SK-N-SH (cell line): ENCODE measurements around the gene FIGNL1. TPM values are rescaled to one million over a fixed set of nuclear protein-coding genes. Genes with fewer than 3 reads are reported as not detected.

ENCODE experiments used
- CTCF ChIA-PET: fragments of 300-600, 350-600 bp; formaldehyde crosslinking; extraction: SDS; loops from one replicate; lab custom pipeline; 2021; lab: Yijun Ruan, JAX
- POLR2A ChIA-PET: fragments of 350-600 bp; sonication (Branson Sonifier 250); formaldehyde crosslinking; extraction: SDS; loops from one replicate; lab custom pipeline; 2020; ENCODE audit warnings: antibody characterized with exemption, inconsistent platforms; lab: Yijun Ruan, JAX
- DNase-seq: peaks from one replicate; pipeline ENCODE4 v3.0.0; 2012
- H2AFZ ChIP-seq: fragments of 200-600 bp; sonication (generic); 2 replicates; pipeline ENCODE4 v1.8.1; 2016; ENCODE audit warnings: antibody characterized with exemption, mild to moderate bottlenecking, low read depth
- H3F3A ChIP-seq: fragments of 200-600 bp; sonication (generic); replicated peaks from 2 replicates; pipeline ENCODE3; 2016; ENCODE audit warnings: antibody characterized with exemption, mild to moderate bottlenecking; ENCODE audit not compliant: insufficient read depth
- H3K27ac ChIP-seq, 2 experiments: fragments of 200-500 bp in 1 of 2; fragments of 200-600 bp in 1 of 2; sonication (Bioruptor generic) in 1 of 2; sonication (generic), shearing (Covaris generic) in 1 of 2; 2 replicates each; pipeline versions ENCODE4 v1.5.1 to v1.6.1; 2014 to 2016; ENCODE audit warnings: low read depth in 2 of 2, inconsistent platforms in 1 of 2, low read length in 1 of 2, mild to moderate bottlenecking in 1 of 2, mixed read lengths in 1 of 2
- H3K27me3 ChIP-seq: fragments of 200-600 bp; sonication (generic), shearing (Covaris generic); 2 replicates; pipeline ENCODE4 v1.6.1; 2016; ENCODE audit warnings: mixed run types; ENCODE audit not compliant: insufficient read depth
- H3K36me3 ChIP-seq, 2 experiments: fragments of 200-500 bp in 1 of 2; fragments of 200-600 bp in 1 of 2; sonication (Bioruptor generic) in 1 of 2; sonication (generic) in 1 of 2; replicated peaks in 1 of 2; 2 replicates each; pipeline versions ENCODE3 to v1.5.1; 2014 to 2016; ENCODE audit warnings: low read length in 1 of 2, mild to moderate bottlenecking in 1 of 2; ENCODE audit not compliant: insufficient read depth in 2 of 2, control insufficient read depth in 1 of 2
- H3K4me1 ChIP-seq, 2 experiments: fragments of 200-500 bp in 1 of 2; fragments of 200-600 bp in 1 of 2; sonication (Bioruptor generic) in 1 of 2; sonication (generic), shearing (Covaris generic) in 1 of 2; 2 replicates each; pipeline versions ENCODE4 v1.5.1 to v1.6.1; 2014 to 2016; ENCODE audit warnings: low read depth in 1 of 2, low read length in 1 of 2, mixed run types in 1 of 2; ENCODE audit not compliant: insufficient read depth in 2 of 2, control insufficient read depth in 1 of 2
- H3K4me2 ChIP-seq: fragments of 200-600 bp; sonication (generic), shearing (Covaris generic); 2 replicates; pipeline ENCODE4 v1.6.1; 2017; ENCODE audit warnings: mixed run types
- H3K4me3 ChIP-seq, 2 experiments: fragments of 200-500 bp in 1 of 2; fragments of 200-600 bp in 1 of 2; sonication (Bioruptor generic) in 1 of 2; sonication (generic), shearing (Covaris generic) in 1 of 2; 2 replicates each; pipeline versions ENCODE4 v1.5.1 to v1.8.1; 2014 to 2016; ENCODE audit warnings: low read depth in 2 of 2, inconsistent platforms in 1 of 2, low read length in 1 of 2, mild to moderate bottlenecking in 1 of 2, mixed read lengths in 1 of 2, moderate library complexity in 1 of 2
- H3K79me2 ChIP-seq: fragments of 200-600 bp; sonication (generic); 2 replicates; pipeline ENCODE4 v1.8.1; 2017; ENCODE audit warnings: mild to moderate bottlenecking; ENCODE audit not compliant: insufficient read depth
- H3K9ac ChIP-seq: fragments of 200-600 bp; sonication (generic); 2 replicates; pipeline ENCODE4 v1.6.1; 2017; ENCODE audit warnings: mixed run types
- H3K9me2 ChIP-seq: fragments of 200-600 bp; sonication (generic); 2 replicates; pipeline ENCODE4 v1.6.1; 2017; ENCODE audit warnings: mixed run types
- H3K9me3 ChIP-seq: fragments of 200-600 bp; sonication (generic); 2 replicates; pipeline ENCODE4 v1.6.1; 2017; ENCODE audit warnings: mixed run types, mild to moderate bottlenecking, moderate library complexity
- H4K20me1 ChIP-seq: fragments of 200-600 bp; sonication (generic); 2 replicates; pipeline ENCODE4 v1.6.1; 2017; ENCODE audit warnings: mild to moderate bottlenecking, mixed run types; ENCODE audit not compliant: insufficient read depth
- CHD2 ChIP-seq: fragments of 150-350 bp; IDR thresholded peaks from 2 replicates; pipeline ENCODE4 v1.6.1; 2018; ENCODE audit warnings: low read length; ENCODE audit not compliant: partially characterized antibody
- ELF1 ChIP-seq: IDR thresholded peaks from 2 replicates; pipeline ENCODE4 v1.4.0; 2012
- EZH2phosphoT487 ChIP-seq: fragments of 200-600 bp; sonication (generic); IDR thresholded peaks from 2 replicates; pipeline ENCODE4 v1.6.1; 2017; ENCODE audit warnings: low read depth, mixed run types, mild to moderate bottlenecking, antibody characterized with exemption, moderate library complexity, borderline replicate concordance
- POLR2AphosphoS5 ChIP-seq: IDR thresholded peaks from 2 replicates; pipeline ENCODE4 v1.6.1; 2012; ENCODE audit warnings: low read depth, low read length
- RCOR1 ChIP-seq: fragments of 150-350 bp; IDR thresholded peaks from 2 replicates; pipeline ENCODE4 v1.6.1; 2017; ENCODE audit warnings: antibody characterized with exemption, low read length
- SIN3A ChIP-seq: IDR thresholded peaks from 2 replicates; pipeline ENCODE4 v1.6.1; 2012; ENCODE audit warnings: low read depth, mild to moderate bottlenecking, low read length, moderate library complexity, borderline replicate concordance
- TCF12 ChIP-seq: IDR thresholded peaks from 2 replicates; pipeline ENCODE4 v1.4.0; 2012
- YY1 ChIP-seq: IDR thresholded peaks from 2 replicates; pipeline ENCODE4 v1.4.0; 2012; ENCODE audit warnings: low read depth, mild to moderate bottlenecking
- WGBS: methylation state at CpG from one replicate; pipeline ENCODE4 v1.1.6; 2017; ENCODE audit warnings: low lambda C conversion rate; 5-methylcytosine and 5-hydroxymethylcytosine counted together
- polyA plus RNA-seq, 3 experiments: library from polyadenylated mRNA; depleted of rRNA; stranded (reverse); fragments of >200 nt; gene quantifications; 2 replicates each; pipeline ENCODE4 v1.2.3, GENCODE V29; 2012
- small RNA-seq, 7 experiments: library from RNA; depleted of rRNA; stranded (forward); fragments of <200 nt; gene quantifications; one replicate each; pipeline ENCODE3, GENCODE V24; 2012
- TF ChIP-seq, protein P1 (sequence below): IDR thresholded peaks from 2 replicates; pipeline ENCODE4 v1.4.0; 2012; ENCODE audit warnings: low read depth, borderline replicate concordance
- TF ChIP-seq, protein P2 (sequence below): fragments of 150-350 bp; IDR thresholded peaks from 2 replicates; pipeline ENCODE4 v1.6.1; 2017; ENCODE audit warnings: antibody characterized with exemption, low read length, low read depth, borderline replicate concordance

FIGNL1 gene
- polyA plus RNA-seq, 1 of the 3 experiments (the other 2 are of a cell fraction), result 6.7 TPM

DNA sequence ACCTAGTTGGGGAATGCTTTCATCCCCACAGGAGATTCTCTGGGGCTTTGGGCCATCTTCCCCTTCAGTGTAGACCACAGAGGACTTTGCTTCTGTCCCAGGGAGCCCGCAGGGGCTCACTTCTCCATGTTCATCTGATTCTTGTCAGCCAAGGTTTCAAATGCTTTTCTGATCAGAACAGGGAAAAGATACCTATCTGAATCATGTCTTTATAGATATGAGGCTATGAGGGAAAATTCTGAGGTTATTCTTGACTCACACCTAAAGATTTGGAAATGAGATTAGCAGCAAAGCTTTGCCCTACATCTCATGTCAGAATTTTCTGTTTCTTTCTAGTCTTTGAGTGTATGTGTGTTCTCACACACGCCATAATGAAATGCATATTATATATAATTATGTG lies 53.3 kb downstream of the FIGNL1 start (continued):
- TF ChIP-seq, protein P1, sequence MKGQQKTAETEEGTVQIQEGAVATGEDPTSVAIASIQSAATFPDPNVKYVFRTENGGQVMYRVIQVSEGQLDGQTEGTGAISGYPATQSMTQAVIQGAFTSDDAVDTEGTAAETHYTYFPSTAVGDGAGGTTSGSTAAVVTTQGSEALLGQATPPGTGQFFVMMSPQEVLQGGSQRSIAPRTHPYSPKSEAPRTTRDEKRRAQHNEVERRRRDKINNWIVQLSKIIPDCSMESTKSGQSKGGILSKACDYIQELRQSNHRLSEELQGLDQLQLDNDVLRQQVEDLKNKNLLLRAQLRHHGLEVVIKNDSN, result no peak
- TF ChIP-seq TCF12, result no peak
- no peak for TF ChIP-seq YY1
- TF ChIP-seq, protein P2, sequence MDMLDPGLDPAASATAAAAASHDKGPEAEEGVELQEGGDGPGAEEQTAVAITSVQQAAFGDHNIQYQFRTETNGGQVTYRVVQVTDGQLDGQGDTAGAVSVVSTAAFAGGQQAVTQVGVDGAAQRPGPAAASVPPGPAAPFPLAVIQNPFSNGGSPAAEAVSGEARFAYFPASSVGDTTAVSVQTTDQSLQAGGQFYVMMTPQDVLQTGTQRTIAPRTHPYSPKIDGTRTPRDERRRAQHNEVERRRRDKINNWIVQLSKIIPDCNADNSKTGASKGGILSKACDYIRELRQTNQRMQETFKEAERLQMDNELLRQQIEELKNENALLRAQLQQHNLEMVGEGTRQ, result no peak
- TF ChIP-seq EZH2phosphoT487, result no peak
- TF ChIP-seq, all 33 proteins: peak for 0

DNA sequence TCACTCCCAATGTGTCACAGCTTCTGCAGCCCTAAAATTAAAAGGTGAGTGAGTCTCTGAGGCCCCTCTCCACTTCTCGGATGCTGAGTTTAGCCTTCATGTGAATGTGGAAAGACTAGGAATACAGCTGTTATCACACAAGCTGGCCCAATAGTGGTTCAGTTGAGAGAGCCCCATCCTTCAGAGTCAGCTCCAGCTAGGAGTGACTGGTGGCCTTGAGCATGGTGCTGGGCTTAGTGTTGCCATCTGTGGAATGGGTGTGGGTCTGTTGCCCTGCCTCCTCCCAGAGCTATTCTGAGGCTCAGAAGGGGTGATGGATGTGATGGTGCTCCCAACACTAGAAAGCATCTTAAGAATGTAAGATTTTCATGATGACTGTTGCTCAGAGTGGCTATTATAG lies 55.8 kb downstream of the FIGNL1 start:
- ChIA-PET POLR2A (no interaction called here), CTCF (interaction anchor here (1.2 kb wide), 1 partner anchor 24 kb away, joined by 5 read pairs; no protein-coding TSS in a partner anchor)
- H3K79me2 ChIP-seq, result no peaks in the 10 kb centered on the region

More for the DNA sequence above, 55.8 kb downstream of the FIGNL1 start:
- Histone ChIP-seq H2AFZ (no peak overlapping the region), H3K4me1 (peaks cover 0 to 1% of the 10 kb centered on the region in 2 experiments; a peak in 1 of 4 replicates), H3K9ac (no peak overlapping the region), H3F3A (no peaks in the 10 kb centered on the region), H3K9me2 (no peaks in the 10 kb centered on the region), H3K4me3 (no peak overlapping the region), H4K20me1 (no peaks in the 10 kb centered on the region), H3K36me3 (no peaks in the 10 kb centered on the region), H3K9me3 (no peaks in the 10 kb centered on the region), H3K4me2 (no peak overlapping the region), H3K27me3 (peaks cover 15% of the 10 kb centered on the region; the same call in 1 of the 2 replicates), H3K27ac (no peak overlapping the region)
- TF ChIP-seq CHD2, result no peak
- no peak for TF ChIP-seq TCF12
- TF ChIP-seq SIN3A, result no peak
- no peak for TF ChIP-seq ELF1
- TF ChIP-seq, protein P1, result no peak
- no peak for TF ChIP-seq POLR2AphosphoS5
- TF ChIP-seq RCOR1, result no peak
- DNase-seq, result no peak
- 76% methylated on average over 1 of the region's 1 CpG for WGBS

Small RNA genes lying within 50 kb of the gene (small RNA-seq; reads per million reads assigned to genes)
- gene RNU6-1091P, result 0 reads per million in 7 experiments

Other genes starting within 250 kb of the FIGNL1 start
- gene IKZF1, start 145.6 kb downstream of the FIGNL1 start, polyA plus RNA-seq (2012; rRNA removed), result not detected in 2 replicates
- 1.8 and 5.4 TPM in 2 replicates for gene DDC, start 115.1 kb upstream of the FIGNL1 start, polyA plus RNA-seq (2012; rRNA removed)